HG02763 (cell line): ENCODE measurements around the gene PDLIM5.
A peak's percentile ranks its signal among the peaks of the same experiment; 100 is the strongest.

Experiments
- ATAC-seq: cut with Tn5 transposase; IDR thresholded peaks from one replicate; pipeline ENCODE4 v1.9.1; 2021; ENCODE audit warnings: mild to moderate bottlenecking, moderate library complexity; ENCODE audit not compliant: unreplicated experiment

The PDLIM5 gene

GRCh38 chr4:94523033-94523580 lies 71.4 kb downstream of the PDLIM5 start:
- ATAC-seq: no peak

- ATAC-seq: no peak
These were observed 71.9 kb downstream of the PDLIM5 start for GRCh38 chr4:94523617-94524016.

- peak; percentile 77 for ATAC-seq
These were observed 74.4 kb downstream of the PDLIM5 start for GRCh38 chr4:94525993-94526728.

GRCh38 chr4:94527556-94528233 lies 76.0 kb downstream of the PDLIM5 start:
- no peak for ATAC-seq

- ATAC-seq: no peak
These were observed 77.2 kb downstream of the PDLIM5 start for GRCh38 chr4:94528792-94529451.

GRCh38 chr4:94530073-94530472 lies 78.3 kb downstream of the PDLIM5 start:
- ATAC-seq: no peak

GRCh38 chr4:94531991-94532789 lies 80.4 kb downstream of the PDLIM5 start:
- ATAC-seq: no peak

- no peak for ATAC-seq
These were observed 81.9 kb downstream of the PDLIM5 start for GRCh38 chr4:94533405-94534223.

- ATAC-seq: peak; percentile 97
These were observed 82.9 kb downstream of the PDLIM5 start for GRCh38 chr4:94534401-94535312.

GRCh38 chr4:94536049-94536448 lies 84.3 kb downstream of the PDLIM5 start:
- ATAC-seq: no peak

- ATAC-seq: no peak
These were observed 85.1 kb downstream of the PDLIM5 start for GRCh38 chr4:94536649-94537469.

GRCh38 chr4:94537921-94538628 lies 86.3 kb downstream of the PDLIM5 start:
- no peak for ATAC-seq

GRCh38 chr4:94540476-94540875 lies 88.7 kb downstream of the PDLIM5 start:
- no peak for ATAC-seq

- no peak for ATAC-seq
These were observed 93.1 kb downstream of the PDLIM5 start for GRCh38 chr4:94544811-94545210.

GRCh38 chr4:94545296-94545695 lies 93.6 kb downstream of the PDLIM5 start:
- ATAC-seq: no peak

- no peak for ATAC-seq
These were observed 95.2 kb downstream of the PDLIM5 start for GRCh38 chr4:94546949-94547348.

- ATAC-seq: no peak
These were observed 96.8 kb downstream of the PDLIM5 start for GRCh38 chr4:94548571-94548970.
